Fibroblast of skin of scalp (primary cell): Measurements from ENCODE around the gene FIBCD1.

Source experiments
- DNase-seq: peaks from one replicate; pipeline ENCODE4 v3.0.0-alpha.2; 2013

FIBCD1 gene

GRCh38 chr9:130954317-130954716, 15.3 kb upstream of the FIBCD1 start:
- no peak for DNase-seq

GRCh38 chr9:130952065-130952762, 13.2 kb upstream of the FIBCD1 start:
- no peak for DNase-seq

- no peak for DNase-seq
These were observed 10.9 kb upstream of the FIBCD1 start for GRCh38 chr9:130950039-130950311.

GRCh38 chr9:130949188-130950038, 10.4 kb upstream of the FIBCD1 start:
- DNase-seq = no peak

GRCh38 chr9:130948266-130948665, 9.2 kb upstream of the FIBCD1 start:
- no peak for DNase-seq

GRCh38 chr9:130947618-130948140, 8.6 kb upstream of the FIBCD1 start:
- no peak for DNase-seq

- DNase-seq = peak; percentile 22
These were observed 7.9 kb upstream of the FIBCD1 start for GRCh38 chr9:130946766-130947617.

GRCh38 chr9:130945173-130945572, 6.1 kb upstream of the FIBCD1 start:
- no peak for DNase-seq

GRCh38 chr9:130944510-130945058, 5.5 kb upstream of the FIBCD1 start:
- no peak for DNase-seq

- DNase-seq = no peak
These were observed 4.7 kb upstream of the FIBCD1 start for GRCh38 chr9:130943777-130944176.

- DNase-seq = no peak
These were observed 4.2 kb upstream of the FIBCD1 start for GRCh38 chr9:130943221-130943620.

- no peak for DNase-seq
These were observed 3.6 kb upstream of the FIBCD1 start for GRCh38 chr9:130942679-130943078.

GRCh38 chr9:130942084-130942483, 3.0 kb upstream of the FIBCD1 start:
- DNase-seq = no peak

- no peak for DNase-seq
These were observed 1.9 kb upstream of the FIBCD1 start for GRCh38 chr9:130940693-130941576.

- DNase-seq = no peak
These were observed 1.0 kb upstream of the FIBCD1 start for GRCh38 chr9:130940027-130940549.

GRCh38 chr9:130939405-130940026, 469 bp upstream of the FIBCD1 start:
- DNase-seq = no peak

- no peak for DNase-seq
These were observed 829 bp downstream of the FIBCD1 start for GRCh38 chr9:130938184-130938651.

GRCh38 chr9:130937146-130938076, 1.6 kb downstream of the FIBCD1 start:
- no peak for DNase-seq

- DNase-seq = peak; percentile 81
These were observed 2.5 kb downstream of the FIBCD1 start for GRCh38 chr9:130936285-130937117.
